IPS DF 6.9 (cell line): ENCODE results near the gene CD40.

ENCODE experiments used
- DNase-seq: peaks from one replicate; pipeline ENCODE4 v3.0.0-alpha.2; 2013; ENCODE audit warnings: low read depth, low spot score
- H3K27ac ChIP-seq: one replicate; pipeline ENCODE4 v1.5.1; 2013; ENCODE audit warnings: low read length, control low read depth
- H3K27me3 ChIP-seq: 2 replicates; pipeline ENCODE4 v1.6.1; 2013; ENCODE audit warnings: mild to moderate bottlenecking, low read length; ENCODE audit not compliant: control insufficient read depth, insufficient read depth
- H3K36me3 ChIP-seq: 2 replicates; pipeline ENCODE4 v1.6.1; 2013; ENCODE audit warnings: low read length; ENCODE audit not compliant: control insufficient read depth, insufficient read depth
- H3K4me1 ChIP-seq: 2 replicates; pipeline ENCODE4 v1.6.1; 2013; ENCODE audit warnings: low read length; ENCODE audit not compliant: control insufficient read depth, insufficient read depth
- H3K4me3 ChIP-seq: 2 replicates; pipeline ENCODE4 v1.5.1; 2013; ENCODE audit warnings: mild to moderate bottlenecking, low read length
- H3K9me3 ChIP-seq: 2 replicates; pipeline ENCODE4 v1.6.1; 2013; ENCODE audit warnings: low read length, inconsistent platforms; ENCODE audit not compliant: control insufficient read depth, insufficient read depth
- WGBS: extraction: QIAGEN DNeasy Blood & Tissue Kit; methylation state at CpG from one replicate; pipeline ENCODE4 v1.1.7; 2013; ENCODE audit warnings: mixed read lengths, missing lambda C conversion rate; ENCODE audit not compliant: insufficient read length, insufficient coverage; 5-methylcytosine and 5-hydroxymethylcytosine counted together

The CD40 gene

DNA sequence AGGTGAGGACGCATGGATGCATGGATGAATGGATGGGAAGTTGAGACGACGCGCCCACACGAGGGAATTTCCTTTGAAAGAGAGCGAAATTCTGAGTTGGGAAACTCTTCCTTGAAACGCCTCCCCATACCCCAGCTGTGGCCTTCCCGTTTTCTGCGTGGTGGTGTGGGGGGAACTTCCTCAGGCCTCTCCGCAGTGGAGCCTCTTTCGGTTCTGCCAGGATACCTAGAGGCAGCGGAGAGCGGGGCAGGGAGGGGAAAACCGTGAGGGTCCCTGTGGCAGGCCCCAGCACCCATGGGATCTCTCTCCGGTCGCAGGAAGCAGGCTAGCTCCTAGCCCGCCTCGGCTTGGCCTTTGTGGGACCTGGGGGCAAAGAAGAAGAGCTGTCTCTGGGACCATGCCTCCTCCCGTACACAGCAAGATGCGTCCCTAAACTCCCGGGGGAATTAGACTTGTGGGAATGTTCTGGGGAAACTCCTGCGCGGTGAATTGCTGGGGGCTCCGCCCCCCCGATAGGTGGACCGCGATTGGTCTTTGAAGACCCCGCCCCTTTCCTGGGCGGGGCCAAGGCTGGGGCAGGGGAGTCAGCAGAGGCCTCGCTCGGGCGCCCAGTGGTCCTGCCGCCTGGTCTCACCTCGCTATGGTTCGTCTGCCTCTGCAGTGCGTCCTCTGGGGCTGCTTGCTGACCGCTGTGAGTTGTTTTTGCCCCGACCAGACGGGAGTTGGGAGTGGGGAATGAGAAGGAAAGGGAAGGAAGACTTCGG, at the start of gene CD40:
TSS of gene CD40 (plus strand) at position 611 of the 764 bp plus-strand sequence. CDS start at position 641, 30 bp downstream.
- Histone ChIP-seq H3K4me1 (no peaks in the 10 kb centered on the region), H3K4me3 (peak within 1 kb of the TSS; percentile 57; the same call in 1 of the 2 replicates), H3K9me3 (no peaks in the 10 kb centered on the region), H3K36me3 (0 out of 2 replicates have a peak, but pooled peaks cover 2% of the 10 kb centered on the region), H3K27ac (no peak within 1 kb of the TSS), H3K27me3 (peaks cover 4% of the 10 kb centered on the region; the same call in 1 of the 2 replicates)
- no CpG with 5 or more reads among the region's 40 CpGs for WGBS
- peak; percentile 52 for DNase-seq

DNA sequence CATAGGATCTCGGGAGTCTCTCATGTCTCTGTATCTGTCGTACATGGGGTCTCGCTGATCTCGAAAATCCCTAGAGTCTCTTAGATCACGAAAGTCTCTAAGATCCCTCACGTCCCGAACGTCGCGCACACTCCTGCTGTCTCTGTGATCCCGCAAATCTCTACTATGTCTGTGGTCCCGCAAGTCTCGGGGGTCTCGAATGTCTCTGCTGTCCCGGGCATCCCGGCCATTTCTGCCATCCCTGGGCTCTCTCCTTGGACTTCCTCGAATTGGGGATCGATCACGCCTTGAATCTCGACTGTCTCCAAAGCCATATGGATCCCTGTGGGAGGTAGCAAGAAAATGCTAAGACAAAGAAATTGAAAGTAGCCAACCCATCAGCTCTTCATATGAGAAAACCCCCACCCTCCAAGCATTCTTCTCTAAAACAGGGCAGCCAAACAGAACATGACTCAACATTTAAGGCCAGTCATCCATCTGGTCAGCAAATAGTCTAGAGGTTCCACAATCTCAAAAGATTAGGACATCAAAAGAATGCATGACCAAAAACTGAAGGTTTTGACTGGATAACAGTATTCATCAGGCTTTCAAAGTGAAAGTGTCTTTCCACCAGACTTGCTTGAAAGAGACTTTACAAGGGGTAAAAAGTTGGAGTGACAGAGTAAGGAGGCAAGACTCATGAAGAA, 47.8 kb upstream of the CD40 start:
- H3K36me3 ChIP-seq, result peaks cover 12% of the 10 kb centered on the region; the same call in 1 of the 2 replicates
- no peak overlapping the region for H3K4me3 ChIP-seq
- H3K4me1 ChIP-seq, result peaks cover 3% of the 10 kb centered on the region; the same call in 1 of the 2 replicates
- H3K27me3 ChIP-seq, result no peaks in the 10 kb centered on the region
- DNase-seq, result no peak
- no peak overlapping the region for H3K27ac ChIP-seq
- H3K9me3 ChIP-seq, result no peaks in the 10 kb centered on the region
- WGBS, result no CpG with 5 or more reads among the region's 20 CpGs

DNA sequence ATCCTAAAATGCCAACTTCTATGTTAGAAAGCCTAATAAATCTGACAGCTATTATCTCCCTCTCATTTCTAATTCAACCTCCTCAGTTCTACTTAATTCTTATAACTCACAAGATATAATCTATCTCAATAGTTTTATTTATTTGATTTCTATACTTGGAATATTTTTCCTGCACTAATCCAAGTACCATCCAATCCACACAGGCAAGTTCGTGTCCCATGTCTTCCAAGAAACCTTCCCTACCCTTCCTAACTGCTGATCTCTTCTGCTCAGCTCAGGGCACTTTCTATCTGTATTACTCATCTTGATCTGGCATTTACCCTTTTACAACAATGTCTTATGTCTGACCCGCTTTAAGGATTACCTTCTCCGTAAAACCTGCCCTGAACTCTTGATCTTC, 46.5 kb upstream of the CD40 start:
- Histone ChIP-seq H3K27ac (no peak overlapping the region), H3K36me3 (peaks cover 3% of the 10 kb centered on the region; the same call in 1 of the 2 replicates), H3K27me3 (no peaks in the 10 kb centered on the region), H3K9me3 (no peaks in the 10 kb centered on the region), H3K4me3 (no peak overlapping the region), H3K4me1 (peaks cover 3% of the 10 kb centered on the region; the same call in 1 of the 2 replicates)
- no peak for DNase-seq
- WGBS, result no CpG with 5 or more reads among the region's 3 CpGs

GRCh38 chr20:46073024-46073423, 45.1 kb upstream of the CD40 start:
- Histone ChIP-seq H3K4me1 (peaks cover 3% of the 10 kb centered on the region; the same call in 1 of the 2 replicates), H3K36me3 (peaks cover 3% of the 10 kb centered on the region; the same call in 1 of the 2 replicates), H3K9me3 (no peaks in the 10 kb centered on the region), H3K4me3 (no peak overlapping the region), H3K27ac (no peak overlapping the region), H3K27me3 (no peaks in the 10 kb centered on the region)
- no CpG with 5 or more reads among the region's 4 CpGs for WGBS
- DNase-seq, result no peak

- DNase-seq, result no peak
- no CpG with 5 or more reads among the region's 3 CpGs for WGBS
- Histone ChIP-seq H3K4me3 (no peak overlapping the region), H3K27me3 (no peaks in the 10 kb centered on the region), H3K36me3 (peaks cover 3% of the 10 kb centered on the region; the same call in 1 of the 2 replicates), H3K4me1 (peaks cover 3% of the 10 kb centered on the region; the same call in 1 of the 2 replicates), H3K9me3 (no peaks in the 10 kb centered on the region), H3K27ac (no peak overlapping the region)
Measured at GRCh38 chr20:46073443-46073842, 44.7 kb upstream of the CD40 start.

GRCh38 chr20:46074006-46074405, 44.1 kb upstream of the CD40 start:
- DNase-seq, result no peak
- Histone ChIP-seq H3K4me1 (peaks cover 3% of the 10 kb centered on the region; the same call in 1 of the 2 replicates), H3K4me3 (no peak overlapping the region), H3K27ac (no peak overlapping the region), H3K9me3 (no peaks in the 10 kb centered on the region), H3K36me3 (peaks cover 3% of the 10 kb centered on the region; the same call in 1 of the 2 replicates), H3K27me3 (no peaks in the 10 kb centered on the region)
- WGBS, result no CpG with 5 or more reads among the region's 3 CpGs

GRCh38 chr20:46076806-46077205, 41.3 kb upstream of the CD40 start:
- DNase-seq, result no peak
- no peak overlapping the region for H3K4me3 ChIP-seq
- H3K27ac ChIP-seq, result no peak overlapping the region
- H3K9me3 ChIP-seq, result no peaks in the 10 kb centered on the region
- peaks cover 3% of the 10 kb centered on the region; the same call in 1 of the 2 replicates for H3K4me1 ChIP-seq
- no peaks in the 10 kb centered on the region for H3K27me3 ChIP-seq
- no CpG with 5 or more reads among the region's 7 CpGs for WGBS
- no peaks in the 10 kb centered on the region; the same call in 1 of the 2 replicates for H3K36me3 ChIP-seq

DNA sequence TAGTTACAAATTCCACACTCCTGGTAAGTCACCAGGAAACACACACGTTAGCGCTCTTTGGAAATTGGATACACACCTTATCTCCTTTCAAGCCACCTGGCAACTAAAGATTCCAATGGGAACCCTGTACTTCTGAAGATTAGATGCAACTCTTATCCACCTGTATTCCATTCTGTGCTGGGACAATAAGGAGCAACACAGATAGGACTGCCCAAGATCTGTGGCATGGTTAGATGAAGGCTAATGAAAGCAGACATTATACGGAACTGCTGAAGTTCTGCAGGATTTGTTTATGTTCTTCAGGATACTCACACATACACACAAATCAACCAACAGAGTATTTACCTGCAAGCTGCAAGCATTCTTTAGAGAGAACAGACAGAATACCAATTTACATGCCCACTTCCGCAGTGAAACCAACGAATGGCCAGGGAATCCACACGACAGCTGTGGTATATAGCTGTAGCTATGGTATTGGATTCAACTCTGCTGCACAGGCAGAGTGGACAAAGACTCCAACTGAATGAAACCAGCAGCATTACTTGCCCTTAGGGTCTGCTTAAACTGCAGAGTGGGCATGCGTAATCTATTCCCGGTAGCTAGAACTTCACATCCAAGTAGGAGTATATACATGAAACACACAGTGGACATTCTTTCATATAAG, 40.3 kb upstream of the CD40 start:
- no peak for DNase-seq
- H3K27ac ChIP-seq, result no peak overlapping the region
- peaks cover 3% of the 10 kb centered on the region; the same call in 1 of the 2 replicates for H3K4me1 ChIP-seq
- H3K27me3 ChIP-seq, result no peaks in the 10 kb centered on the region
- H3K9me3 ChIP-seq, result no peaks in the 10 kb centered on the region
- WGBS, result no CpG with 5 or more reads among the region's 8 CpGs
- H3K4me3 ChIP-seq, result no peak overlapping the region
- no peaks in the 10 kb centered on the region; the same call in 1 of the 2 replicates for H3K36me3 ChIP-seq

GRCh38 chr20:46078954-46079353, 39.2 kb upstream of the CD40 start:
- Histone ChIP-seq H3K27me3 (no peaks in the 10 kb centered on the region), H3K36me3 (no peaks in the 10 kb centered on the region; the same call in 1 of the 2 replicates), H3K4me1 (peaks cover 3% of the 10 kb centered on the region; the same call in 1 of the 2 replicates), H3K27ac (no peak overlapping the region), H3K9me3 (no peaks in the 10 kb centered on the region), H3K4me3 (no peak overlapping the region)
- DNase-seq, result no peak
- no CpG with 5 or more reads among the region's 7 CpGs for WGBS

DNA sequence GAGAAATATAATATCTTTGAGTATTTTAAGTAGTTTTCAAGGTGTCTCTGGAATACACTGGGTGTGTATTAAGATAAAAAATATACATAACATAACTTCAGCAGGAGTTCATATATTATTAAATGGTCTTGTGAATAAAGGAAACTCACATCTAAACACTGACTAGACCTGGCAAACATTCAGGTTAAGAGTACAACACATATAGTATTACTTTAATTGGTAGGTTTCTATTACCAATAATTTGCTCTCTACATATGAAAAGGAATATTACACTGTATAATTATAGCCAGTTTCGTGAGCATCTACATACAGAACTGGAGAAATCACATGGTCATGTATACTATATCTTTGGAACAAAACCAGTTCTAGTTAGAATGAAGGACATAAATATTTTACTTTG, 37.0 kb upstream of the CD40 start:
- DNase-seq, result no peak
- Histone ChIP-seq H3K27me3 (no peaks in the 10 kb centered on the region), H3K9me3 (no peaks in the 10 kb centered on the region), H3K27ac (no peak overlapping the region), H3K4me1 (no peaks in the 10 kb centered on the region), H3K36me3 (no peaks in the 10 kb centered on the region; the same call in 1 of the 2 replicates), H3K4me3 (no peak overlapping the region)
- WGBS, result no CpG with 5 or more reads among the region's 1 CpG
